T follicular helper cell (primary cell): ENCODE measurements around the gene CORO2B.
"Not testable (repeated sequence)": the region's sequence is repeated elsewhere in the genome, so short reads cannot be mapped to it uniquely, and the experiment has no call there.

Experiments
- DNase-seq: peaks from one replicate; pipeline ENCODE4 v3.0.0-alpha.2; 2020; ENCODE audit warnings: low read depth

Gene CORO2B

DNA sequence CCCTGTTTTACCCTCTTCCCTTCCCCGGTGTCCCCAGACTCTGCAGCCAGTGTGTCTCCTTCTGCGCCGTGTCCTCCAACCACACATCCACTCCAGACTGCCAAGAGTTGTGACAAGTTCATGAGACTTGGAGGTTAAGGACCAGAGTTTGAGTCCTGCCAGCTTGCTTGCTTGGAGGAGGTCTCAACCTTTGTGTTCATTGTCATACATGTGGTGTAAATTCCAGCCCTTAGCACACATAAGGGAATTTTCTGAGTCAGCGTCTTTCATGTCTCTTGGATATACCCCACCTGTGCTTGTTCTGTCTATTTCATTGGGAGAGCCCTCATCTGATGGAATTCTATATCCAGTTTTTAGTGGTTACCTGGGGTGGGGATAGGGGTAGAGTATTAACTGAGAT, 13.3 kb downstream of the CORO2B start:
- DNase-seq: no peak

DNA sequence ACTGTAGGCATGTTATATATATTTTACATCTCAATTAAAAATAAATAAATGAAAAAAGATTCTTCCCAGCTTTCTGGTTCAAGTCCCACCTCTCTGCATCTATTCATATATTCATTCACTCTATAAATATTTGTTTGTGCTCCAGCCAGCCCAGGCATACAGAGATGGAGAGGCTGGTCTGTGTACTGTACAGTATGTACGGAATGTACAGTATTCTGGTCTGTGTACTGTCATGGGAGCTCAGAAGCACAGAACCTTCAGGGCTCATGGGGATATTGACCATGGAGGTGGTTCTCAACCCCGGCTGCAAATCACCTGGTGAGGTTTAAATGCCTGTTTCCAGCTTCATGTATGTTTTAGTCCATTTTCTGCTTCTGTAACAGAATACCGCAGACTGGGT, 13.8 kb downstream of the CORO2B start:
- no peak for DNase-seq

DNA sequence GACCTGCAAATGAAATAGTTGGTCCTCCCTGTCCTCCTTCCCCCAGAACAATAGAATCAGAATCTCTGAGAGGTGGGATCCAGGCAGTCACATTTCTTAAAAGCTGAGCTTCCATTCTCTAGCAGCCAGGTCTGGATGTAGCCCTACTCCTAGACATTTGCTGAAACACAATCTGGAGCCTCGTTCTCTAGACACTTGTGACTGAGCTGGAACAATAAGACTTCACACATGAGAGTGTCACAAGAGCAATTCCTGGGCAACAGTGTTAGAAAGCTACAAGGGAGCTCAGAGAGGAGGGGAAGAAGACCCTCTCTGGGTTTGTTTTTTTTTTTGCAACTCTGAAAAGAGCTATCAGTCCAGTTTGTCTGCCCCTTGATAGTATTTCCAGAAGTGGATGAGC, 14.5 kb downstream of the CORO2B start:
- no peak for DNase-seq

DNA sequence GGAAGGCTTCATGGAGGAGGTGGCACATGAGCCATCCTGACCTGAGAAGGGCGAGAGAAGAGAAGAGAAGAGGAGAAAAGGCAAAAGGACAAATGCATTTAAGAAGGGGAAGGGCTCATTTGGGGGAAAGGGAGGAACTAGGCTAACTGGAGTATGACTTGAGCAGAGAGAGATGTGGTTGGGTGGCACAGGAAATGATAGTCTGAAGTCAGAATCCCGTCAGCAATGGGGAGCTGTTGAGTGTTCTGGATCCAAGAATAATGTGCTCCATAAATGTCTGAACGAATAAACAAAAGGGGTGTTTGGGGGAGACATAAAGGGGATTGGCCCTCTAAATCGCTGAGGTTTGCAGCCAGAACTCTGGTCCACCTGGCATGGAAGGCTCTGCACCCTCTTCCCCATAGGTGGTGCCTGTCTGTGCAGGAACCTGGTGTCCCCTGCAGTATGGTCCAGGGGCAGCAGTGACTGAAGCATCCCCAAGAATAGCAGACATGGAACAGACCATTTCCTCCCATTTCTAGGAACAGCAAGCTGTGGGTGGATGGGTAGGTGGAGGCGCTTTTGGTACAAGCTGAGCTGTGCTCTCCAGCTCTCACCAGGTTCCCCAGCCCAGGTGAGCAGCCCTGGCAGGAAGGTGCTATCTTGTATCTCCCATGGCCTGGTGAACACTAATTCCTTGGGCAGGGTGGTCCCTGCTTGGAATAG, 15.2 kb downstream of the CORO2B start:
- DNase-seq: no peak

DNA sequence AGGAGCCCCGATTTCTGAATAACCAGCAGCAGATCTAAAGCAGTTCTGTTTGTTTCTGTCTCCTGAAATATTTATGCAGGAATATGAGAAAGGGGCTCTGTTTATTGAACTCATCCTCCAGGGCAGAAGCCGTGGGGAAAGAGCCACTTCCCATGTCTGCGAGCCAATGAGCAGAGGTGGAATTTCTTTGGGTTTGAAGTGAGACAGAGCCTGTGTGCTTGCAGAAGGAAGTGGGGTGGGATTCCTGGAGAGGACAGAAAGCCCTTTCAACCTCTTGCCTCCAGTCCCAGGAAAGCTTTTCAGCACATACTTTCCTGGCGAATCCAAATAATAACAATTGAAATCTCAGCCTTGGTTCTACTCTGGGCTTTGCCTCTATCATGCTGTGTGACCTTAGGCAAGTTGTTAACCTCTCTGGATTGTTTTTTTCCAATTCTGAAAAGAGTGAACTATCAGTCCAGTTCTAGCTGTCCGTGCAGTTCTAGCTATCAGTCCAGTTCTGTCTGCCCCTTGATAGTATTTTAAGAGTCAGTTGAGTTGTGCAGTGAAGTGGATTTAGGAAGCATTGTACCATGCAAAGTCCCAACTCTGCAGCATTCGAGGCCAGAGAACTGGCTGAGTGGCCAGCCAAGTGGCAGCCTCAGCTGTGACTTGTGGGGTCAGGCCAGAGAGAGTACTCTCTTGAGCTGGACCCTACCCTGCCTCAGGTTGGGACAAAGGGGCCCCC, 15.9 kb downstream of the CORO2B start:
- no peak for DNase-seq

DNA sequence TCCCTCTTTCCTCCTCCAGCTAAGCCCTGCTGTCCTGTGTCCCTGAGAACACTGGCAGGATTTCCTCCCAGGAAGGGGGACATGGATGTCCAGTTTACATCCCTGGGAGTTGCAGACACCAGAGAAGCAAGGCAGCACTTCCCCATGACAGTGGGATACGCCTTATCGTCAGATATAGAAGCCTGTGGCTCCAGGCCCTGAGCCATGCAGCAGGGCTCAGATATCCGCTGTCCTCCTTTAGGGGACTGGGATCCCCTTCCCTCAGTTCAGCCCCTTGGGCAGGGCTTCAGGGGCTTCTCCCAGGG, 16.4 kb downstream of the CORO2B start:
- DNase-seq: no peak

DNA sequence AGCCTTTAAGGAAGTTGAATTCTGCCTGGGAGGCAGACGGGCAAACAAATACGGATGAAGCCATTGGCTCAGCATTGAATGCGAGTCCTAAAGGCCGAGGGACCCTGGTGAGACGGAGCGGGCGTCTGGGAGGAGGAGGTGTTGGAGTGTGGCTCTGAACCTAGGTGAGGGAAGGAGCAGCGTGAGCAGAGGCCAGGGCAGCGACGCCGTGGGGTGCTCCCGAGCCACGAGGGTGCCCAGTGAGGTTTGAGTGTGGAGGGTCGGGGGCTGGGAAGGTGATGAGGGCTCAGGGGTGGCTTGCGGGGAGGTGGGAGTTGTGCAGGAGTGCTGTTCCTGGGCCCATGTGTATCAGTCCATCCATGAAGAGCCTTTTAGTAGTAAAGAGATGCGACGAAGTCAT, 17.0 kb downstream of the CORO2B start:
- DNase-seq: no peak

DNA sequence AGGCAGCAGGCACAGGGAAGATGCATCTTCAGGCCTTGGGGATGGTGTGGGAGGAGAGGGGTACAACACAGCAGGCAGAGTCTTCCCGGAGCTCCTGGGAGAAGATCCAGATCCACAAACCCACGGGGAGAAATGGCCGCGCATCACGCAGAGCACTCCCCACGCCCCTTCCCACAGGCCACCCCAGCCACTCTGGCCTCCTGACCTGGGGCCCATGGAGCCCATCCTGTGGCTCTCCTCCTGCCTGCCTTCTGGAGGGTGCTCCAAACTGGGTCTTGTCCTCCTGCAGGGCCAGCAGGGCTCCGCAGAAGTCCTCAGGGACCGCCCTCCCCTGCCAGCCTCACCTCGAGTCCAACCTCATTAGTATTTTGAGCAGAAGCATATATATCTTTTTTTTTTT, 17.9 kb downstream of the CORO2B start:
- DNase-seq: no peak

DNA sequence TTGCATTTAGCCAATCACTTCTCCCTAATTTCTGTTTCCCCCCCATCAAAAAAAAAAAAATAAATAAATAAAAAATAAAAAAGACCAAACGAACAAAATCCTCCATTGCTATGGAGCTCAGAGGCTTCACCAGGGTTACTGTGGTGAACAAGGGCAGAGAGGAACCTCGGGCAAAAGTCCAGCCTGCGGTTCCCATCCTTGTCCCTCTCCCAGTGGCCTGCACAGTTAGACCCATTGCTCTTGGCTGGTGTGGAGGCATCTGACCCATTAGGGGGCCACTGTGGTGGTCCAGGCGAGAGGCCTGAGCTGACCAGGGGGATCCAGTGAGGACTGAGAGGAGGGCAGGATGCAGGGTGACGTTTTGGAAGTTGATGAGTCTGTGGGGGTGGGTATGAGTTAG, 18.8 kb downstream of the CORO2B start:
- DNase-seq: no peak

DNA sequence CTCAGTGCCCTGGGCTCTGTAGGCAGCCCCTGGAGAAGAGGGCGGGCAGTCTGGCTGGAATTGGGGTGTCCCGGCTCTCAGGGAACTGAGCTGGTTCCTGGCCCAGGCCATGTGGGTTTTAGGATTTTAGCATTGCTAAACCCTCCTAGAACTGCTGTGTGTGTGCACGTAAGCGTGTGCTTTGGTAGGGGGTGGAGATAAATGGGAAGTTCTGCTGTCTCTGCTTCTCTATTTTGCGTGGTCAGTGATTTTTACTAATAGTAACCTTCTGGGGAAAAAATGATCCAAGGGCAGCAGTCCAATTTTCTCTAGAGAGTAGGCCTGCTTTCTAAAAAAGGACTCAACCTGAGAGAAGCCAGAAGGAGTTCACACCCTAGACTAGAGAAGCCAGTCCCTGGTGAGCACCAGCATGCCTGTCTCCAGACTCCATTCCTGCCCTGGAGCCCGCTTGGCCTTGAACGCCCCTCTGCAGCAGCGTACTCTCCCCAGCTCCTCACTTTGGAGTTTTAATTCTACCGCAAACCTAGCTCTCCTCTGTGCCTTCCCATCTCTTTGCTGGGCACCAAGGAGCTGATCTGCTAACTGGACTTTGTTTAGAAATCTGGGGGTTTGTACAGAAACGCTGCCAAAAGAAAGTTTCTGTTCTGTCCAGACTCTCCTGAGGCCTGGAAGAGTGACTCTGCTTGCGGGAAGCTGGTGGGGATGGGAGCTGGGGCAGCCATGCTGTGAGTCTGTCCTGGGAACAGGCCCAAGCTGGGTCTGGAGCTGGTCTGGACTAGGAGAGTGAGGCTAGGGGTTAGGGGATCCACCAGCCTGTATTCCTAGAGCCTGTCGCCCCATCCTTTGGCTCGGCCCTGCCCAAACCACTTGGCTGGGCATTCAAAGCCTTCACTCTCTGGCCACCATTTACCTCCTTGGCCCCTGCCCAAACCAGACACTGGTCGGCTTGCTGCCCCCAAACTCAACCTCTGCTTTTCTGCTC, 19.7 kb downstream of the CORO2B start:
- no peak for DNase-seq

DNA sequence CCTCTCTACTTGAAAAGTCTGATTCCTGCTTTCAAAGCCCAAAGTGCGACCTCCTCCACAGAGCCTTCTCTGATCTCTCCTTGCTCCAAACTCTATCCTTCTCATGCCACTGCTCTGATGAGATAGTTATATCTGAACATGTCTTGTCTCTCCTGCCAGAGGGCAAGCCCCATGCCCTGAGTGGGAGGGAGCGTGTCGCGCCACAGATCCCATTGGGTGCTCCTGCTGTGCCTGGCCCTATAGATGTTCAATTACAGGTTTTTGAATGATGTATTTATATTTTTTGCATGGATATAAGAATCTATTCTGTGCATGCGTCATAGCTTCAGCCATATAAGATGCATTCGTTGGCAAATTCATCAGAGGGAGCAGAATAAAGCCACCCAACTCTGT, 20.4 kb downstream of the CORO2B start:
- no peak for DNase-seq

DNA sequence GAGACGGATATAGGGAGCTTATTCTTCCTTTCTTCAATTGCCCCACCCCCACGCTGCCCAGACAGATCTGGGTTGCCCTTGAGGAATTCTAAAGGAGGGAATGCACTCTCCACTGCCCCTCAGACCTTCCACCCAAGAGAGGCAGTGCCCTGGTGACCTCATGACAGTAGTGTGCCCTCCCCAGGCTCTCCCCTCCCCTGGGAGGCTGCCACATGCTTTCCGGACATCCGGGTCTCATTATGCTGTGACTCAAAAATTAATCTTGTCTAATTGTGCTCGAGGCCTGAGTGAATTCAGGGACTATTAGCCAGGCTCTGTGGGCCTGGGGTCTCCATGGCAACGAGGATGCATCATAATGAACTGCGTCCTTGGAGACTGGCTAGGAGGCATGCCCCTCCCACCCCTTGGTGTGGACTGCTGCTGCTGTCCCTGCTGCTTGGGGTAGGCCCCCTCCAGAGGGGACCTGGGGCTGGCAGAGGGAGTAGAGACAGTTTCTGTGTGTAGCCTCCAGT, 20.8 kb downstream of the CORO2B start:
- no peak for DNase-seq

DNA sequence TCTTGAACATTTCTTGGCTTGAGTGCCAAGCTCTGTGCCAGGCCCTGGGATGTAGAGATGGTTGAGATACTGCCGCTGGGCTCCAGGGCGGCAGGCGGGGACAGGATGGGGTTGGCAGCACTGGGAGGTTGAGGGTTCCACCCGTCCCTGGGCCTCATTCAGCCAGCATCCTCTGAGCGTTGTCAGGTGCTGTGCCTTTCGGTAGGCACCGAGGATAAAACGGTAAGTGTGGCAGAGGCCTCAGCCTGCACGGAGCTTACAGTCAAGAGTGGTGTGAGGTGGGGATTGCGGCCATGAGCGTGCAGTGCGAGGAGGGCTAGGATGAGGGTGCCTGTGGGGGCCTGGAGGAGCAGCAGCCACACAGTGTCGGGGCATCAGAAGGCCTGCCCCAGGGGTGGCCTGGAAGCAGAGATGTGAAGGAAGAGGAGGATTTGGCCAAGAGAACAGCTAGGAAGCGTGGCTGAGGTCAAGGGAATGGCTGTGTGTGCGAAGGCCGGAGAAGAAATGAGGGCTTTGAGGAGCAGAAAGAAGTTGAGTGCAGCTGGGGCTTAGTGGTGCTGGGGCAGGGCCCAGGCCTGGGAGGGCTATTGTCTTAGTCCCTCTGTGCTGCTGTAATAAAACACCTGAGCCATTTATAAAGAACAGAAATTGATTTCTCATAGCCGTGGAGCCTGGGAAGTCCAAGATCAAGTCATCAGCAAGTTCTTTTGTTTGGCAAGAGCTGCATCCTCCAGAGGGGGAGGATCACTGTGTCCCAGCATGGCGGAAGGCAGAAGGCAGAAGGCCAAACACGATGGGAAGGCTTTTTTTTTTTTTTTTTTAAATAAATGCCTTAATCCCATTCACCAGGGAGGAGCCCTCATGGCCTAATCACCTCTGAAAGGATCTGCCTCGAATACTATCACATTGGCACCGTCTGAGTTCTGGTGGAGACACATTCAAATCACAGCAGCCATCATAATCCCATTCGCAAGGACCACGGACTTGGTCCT, 22.7 kb downstream of the CORO2B start:
- no peak for DNase-seq

DNA sequence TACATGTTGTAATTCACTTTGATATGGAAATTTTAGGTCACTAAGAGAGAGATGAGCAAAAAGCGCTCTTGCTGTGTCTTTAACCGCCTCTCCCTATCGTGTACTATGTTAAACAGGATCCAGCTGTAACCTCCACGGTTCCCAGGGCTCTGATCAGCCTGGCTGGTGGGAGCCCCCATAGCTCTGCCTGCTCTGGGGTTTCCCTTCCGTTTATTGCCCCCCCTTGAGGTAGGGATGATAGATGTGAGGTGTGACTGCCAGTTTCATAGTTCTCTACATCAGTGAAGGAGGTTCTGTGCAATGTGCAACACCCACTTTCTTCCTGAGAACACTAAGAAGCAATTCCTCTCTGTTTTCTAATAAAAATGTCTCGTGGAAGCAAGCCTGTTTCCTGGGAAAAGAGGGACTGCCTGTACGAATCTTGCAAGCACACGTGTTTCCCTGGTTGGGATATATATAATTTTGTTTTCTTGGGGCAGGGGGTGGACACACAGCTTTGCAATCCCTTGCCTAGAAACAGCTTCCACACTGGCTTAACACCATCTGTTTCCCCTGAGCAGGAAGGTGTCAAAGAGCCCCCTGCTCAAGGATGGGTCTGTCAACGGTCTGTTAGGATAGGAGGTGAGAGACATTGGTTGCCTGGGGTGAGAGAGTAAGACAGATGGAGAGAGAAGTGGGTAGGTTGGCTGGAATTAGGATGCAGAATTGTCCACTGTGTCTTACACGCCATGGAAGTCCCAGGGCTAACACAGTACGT, 23.8 kb downstream of the CORO2B start:
- DNase-seq: no peak

DNA sequence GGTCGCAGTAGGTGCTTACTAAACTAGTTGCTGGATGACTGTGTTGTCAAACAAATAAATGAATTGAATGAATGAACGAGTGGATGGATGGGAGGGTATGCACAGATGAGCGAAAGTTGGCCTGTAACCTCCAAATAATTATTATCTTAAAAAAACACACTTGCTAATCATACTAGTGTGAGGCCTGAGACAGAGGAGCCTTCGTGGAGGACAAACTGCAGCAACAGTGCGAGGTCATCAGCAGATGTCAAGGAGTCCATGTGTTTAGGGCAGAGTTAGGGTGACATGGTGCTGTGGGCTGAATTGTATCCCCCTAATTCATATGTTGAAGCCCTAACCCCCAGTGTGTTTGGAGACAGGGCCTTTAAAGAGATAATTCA, 24.4 kb downstream of the CORO2B start:
- no peak for DNase-seq

DNA sequence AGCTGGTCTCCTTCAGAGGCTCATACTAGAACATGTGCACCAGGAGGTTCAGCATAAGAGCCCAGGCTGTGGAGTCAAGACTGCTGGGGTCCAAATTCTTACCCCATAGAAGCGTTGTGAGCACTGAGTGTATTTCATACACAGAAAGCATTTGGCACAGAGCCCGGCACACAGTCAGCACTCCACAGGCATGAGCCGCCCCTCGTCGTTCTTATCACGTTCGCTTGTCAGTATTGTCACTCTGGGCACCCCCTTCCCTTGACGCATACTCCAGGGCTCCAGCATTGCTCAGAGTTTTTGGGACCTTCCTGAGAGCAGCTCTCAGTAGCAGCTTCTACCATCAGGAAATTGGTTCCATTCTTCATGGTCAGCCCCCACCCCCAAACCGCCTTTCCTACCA, 25.2 kb downstream of the CORO2B start:
- DNase-seq: no peak

DNA sequence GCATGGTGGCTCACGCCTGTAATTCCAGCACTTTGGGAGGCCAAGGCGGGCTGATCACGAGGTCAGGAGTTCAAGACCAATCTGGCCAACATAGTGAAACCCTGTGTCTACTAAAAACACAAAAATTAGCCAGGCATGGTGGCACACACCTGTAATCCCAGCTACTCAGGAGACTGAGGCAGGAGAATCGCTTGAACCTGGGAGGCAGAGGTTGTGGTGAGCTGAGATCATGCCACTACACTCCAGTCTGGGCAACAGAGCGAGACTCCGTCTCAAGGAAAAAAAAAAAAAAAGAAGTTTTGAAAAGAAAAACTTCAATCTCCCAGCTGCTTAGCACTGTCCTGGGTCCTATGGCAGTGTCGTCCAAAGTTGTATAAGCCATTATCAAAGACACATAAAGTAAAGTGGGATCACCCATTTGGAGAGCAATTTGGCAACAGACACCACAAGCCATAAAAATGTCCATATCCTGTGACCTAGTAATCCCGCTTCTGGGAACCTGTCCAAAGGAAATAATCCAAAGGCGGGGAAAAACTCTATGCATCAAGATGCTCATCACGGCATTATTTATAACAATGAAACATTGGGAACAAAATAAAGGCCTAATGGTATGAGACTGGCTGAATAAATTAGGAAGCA, 26.2 kb downstream of the CORO2B start:
- not testable (repeated sequence) for DNase-seq

DNA sequence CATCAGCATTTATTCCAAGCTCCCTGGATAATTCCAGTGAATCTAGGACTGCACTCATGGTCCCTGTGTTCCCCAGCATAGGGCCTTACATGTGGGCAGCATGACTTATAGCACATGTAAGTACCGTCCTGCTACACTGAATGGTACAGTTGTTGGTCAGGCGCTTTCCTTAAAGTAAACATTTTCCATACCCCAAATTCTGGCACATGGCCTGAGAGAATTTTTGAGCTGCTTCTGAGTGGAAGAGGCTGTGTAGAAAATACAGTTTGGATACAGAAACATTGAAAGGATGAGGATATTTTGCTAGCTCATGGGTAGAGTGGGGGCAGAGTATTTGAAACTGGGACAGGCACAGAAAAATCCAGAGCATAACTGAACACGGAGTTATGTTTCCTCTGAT, 27.6 kb downstream of the CORO2B start:
- DNase-seq: no peak

DNA sequence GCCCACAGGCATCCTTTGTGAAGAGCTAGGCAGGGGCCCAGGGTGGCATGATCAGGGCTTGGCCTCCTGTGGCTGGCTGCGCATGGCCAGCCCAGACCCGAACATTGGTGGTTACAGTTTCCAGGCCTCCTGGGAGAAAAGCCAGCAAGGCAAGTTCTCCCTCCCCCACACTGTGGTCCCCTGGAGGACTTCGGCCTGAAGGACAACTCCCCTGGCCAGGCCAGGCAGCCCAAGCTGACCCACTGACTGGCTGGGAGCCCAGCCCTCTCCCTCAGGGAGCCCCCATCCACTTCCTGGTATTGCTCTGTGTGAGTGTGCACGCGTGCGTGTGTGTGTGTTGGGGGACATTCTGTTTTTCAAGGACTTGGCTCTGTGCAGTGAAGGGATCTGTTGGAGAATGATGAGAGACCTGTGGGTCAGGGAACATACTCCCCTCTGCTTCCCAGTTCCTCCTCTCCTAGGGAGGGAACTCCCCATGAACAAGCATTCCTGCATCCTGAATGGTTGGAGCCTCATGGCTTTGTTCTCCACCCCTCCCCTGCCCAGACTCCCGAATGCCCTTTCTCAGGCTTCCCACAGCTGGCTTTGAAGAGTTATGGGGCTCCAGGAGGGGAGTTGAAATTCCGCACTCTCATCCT, 29.5 kb downstream of the CORO2B start:
- no peak for DNase-seq

DNA sequence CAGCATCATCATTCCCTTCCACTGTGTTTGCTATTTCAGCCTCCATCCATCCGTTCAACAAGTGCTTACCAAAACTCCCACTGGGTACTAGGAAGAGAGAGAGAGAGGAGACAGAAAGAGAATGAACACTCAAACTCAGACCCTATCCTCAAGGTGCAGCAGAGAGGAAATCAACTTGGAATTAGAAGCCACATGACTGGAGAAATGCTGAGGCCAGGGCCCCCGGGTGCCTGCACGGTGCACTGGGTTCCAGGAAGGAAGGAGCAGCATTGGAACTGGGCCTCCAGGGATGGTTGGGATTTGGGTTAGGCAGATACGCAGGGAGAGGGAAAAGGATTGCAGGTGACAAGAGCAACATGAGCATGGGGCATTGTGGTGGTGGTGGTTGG, 30.0 kb downstream of the CORO2B start:
- DNase-seq: no peak
